GM21737 (cell line): ENCODE data around the gene RS1.
A peak's percentile ranks its signal among the peaks of the same experiment; 100 is the strongest.

Experiments
- ATAC-seq: cut with Tn5 transposase; IDR thresholded peaks from one replicate; pipeline ENCODE4 v1.9.1; 2021; ENCODE audit warnings: mild to moderate bottlenecking, moderate library complexity; ENCODE audit not compliant: unreplicated experiment

The RS1 gene

GRCh38 chrX:18674417-18674787 lies 2.5 kb upstream of the RS1 start:
- ATAC-seq: peak; percentile 44

GRCh38 chrX:18668071-18668835 lies 3.7 kb downstream of the RS1 start:
- ATAC-seq: no peak

GRCh38 chrX:18666614-18667013 lies 5.3 kb downstream of the RS1 start:
- no peak for ATAC-seq

GRCh38 chrX:18664947-18665346 lies 7.0 kb downstream of the RS1 start:
- no peak for ATAC-seq

DNA sequence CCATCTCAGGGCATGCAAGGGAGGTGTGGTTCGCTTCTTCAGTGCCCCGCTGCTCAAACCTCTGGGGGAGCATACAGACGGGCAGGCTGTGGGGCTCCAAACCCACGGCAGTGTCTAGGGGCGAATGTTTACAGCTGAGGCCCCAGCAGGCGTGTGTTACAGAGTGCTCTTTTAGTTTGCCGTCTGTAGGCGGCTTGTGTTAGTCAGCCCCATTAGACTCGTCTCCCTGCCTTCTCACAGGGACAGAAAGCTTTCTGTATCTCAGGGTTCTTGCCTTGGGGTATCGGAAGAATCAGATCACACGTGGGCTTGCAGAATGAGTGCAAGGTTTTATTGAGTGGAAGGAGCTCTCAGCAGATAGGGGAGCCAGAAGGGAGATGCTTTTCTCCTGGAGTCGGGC lies 10.6 kb downstream of the RS1 start:
- ATAC-seq: no peak

DNA sequence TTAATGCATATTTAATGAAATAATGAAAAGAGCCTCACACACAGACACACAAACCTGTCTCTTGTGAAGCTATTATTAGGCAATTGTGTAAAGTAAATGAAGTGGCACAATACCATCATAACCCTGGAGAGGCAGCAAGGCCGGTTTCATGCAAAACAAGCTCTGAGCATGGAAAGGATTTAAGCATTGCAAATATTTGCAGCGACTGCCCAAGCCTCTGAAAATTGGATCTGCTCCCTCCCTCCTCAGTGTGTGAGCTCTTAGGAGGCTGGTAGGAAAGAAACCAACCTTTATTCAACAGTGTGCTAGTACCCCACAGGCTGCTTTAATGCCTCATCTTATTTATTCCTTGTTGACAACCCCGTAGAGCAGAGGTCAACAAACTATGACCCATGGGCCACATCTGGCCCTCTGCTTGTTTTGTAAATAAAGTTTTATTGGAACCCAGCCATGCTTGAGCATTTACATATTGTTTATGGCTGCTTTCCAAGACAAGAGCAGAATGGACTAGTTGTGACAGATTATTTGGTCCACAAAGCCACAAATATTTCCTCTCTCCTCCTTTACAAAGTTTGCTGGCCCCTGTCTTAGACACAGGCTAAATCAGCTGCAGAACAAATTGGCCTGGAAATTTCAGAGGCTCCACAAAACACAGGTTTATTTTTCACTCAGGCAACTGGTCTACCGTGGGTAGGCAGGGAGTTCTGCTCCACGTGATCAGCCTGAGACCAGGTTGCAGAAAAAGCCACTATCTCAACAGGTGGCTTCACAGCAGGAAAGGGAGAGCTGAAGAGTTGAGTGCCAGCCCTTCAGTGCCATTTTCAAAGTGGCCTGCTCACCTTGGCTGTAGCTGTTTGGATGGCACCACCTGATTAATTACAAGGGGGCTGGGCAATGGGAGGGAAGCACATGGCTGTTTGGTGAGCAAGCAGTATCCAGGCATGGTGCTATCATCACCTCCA lies 16.8 kb downstream of the RS1 start:
- ATAC-seq: no peak

- no peak for ATAC-seq
These were observed 19.3 kb downstream of the RS1 start for GRCh38 chrX:18652636-18653035.

DNA sequence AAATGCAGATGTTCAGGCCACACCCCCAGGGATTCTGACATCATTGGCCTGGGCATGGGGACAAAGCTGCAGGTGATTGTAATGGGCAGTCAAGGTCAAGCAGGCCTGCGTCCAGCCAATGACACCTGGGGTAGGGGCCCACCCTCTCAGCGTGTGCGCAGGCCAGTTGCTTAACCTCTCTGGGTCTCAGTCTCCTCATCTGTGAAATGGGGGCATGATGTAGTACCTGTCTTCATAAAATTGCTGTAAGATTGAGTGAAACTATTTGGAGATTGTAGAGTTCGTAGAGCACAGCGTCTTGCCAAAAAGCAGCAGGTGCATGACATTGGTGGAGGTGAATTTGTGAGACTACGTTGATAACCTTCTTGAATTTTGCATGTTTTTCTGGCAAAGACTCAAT lies 21.2 kb downstream of the RS1 start:
- ATAC-seq: no peak

GRCh38 chrX:18649498-18649951 lies 22.4 kb downstream of the RS1 start:
- ATAC-seq: no peak

DNA sequence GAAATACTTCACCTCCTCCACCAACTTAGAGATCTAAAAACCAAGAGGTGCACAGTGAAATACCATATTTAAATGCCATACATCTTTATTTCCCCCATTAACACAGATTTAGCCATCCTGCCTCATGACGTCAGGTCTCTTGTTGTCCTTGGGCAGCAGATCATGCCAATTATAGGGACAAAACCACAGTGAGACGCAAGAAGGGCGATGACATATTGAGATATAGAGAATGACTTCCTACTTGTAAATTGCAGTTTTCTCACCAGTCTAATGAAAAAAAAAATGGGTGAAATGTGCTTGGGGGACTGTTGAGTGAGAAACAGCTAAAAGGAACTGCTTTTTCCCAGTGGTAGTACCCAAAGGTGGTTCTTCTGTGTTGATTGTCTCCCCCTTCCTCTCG lies 24.3 kb downstream of the RS1 start:
- ATAC-seq: no peak

- no peak for ATAC-seq
These were observed 28.1 kb downstream of the RS1 start for GRCh38 chrX:18643853-18644252.

- no peak for ATAC-seq
These were observed 28.7 kb downstream of the RS1 start for GRCh38 chrX:18643243-18643642.

- no peak for ATAC-seq
These were observed 31.2 kb downstream of the RS1 start for GRCh38 chrX:18640686-18641085.

DNA sequence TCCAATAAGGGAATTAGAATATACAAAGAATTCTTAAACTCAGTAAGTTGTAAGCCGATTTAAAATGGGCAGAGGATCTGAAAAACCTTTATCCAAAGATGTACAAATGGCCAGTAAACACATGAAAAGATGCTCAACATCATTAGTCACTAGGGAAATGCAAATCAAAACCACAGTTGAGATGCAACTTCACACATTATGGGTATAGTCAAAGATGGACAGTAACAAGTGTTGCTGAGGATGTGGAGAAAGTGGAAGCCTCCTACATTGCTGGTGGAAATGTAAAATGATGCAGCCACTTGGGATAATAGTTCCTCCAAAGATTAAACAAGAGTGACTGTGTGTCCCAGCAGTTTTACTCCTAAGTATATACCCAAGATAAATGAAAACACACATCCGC lies 32.6 kb downstream of the RS1 start:
- no peak for ATAC-seq

DNA sequence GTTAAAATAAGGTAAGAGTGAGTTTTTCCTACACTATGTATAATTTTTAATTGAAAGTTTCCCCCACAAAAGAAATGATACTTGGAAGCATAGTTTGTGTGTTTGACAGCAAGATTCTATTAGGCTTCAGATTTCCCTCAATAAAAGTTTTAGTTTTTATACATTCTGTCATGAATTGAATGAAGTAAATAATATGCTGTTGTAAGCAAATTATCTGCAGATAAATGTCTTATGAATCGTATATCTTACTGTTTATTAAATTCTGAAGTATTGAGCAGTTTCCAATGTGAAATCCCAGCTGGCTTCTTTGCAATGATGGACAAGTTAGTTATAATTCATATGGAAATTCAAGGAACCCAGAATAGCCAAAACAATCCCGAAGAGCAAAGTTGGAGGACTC lies 33.5 kb downstream of the RS1 start:
- no peak for ATAC-seq

- no peak for ATAC-seq
These were observed 41.0 kb downstream of the RS1 start for GRCh38 chrX:18630934-18631333.

GRCh38 chrX:18624599-18624998 lies 47.3 kb downstream of the RS1 start:
- ATAC-seq: no peak

GRCh38 chrX:18620349-18620748 lies 51.6 kb downstream of the RS1 start:
- no peak for ATAC-seq

GRCh38 chrX:18619288-18619687 lies 52.6 kb downstream of the RS1 start:
- no peak for ATAC-seq

DNA sequence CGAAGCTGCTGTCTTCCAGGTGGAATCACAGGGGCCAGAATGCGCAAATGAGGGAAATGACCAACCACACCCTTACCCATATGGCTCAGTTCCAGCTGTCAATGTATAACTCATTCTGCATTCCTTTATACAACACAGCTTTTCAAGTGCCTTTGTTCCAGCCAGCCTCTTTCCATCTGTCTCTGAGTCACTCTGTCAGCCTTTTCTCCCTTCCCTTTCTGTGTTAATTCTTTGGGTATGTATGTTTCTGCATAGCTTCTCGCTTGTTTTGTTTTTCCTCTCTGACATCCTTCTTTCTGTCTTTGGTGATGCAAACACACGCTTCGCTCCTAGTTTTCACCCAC lies 54.5 kb downstream of the RS1 start:
- ATAC-seq: no peak

GRCh38 chrX:18616688-18617406 lies 55.1 kb downstream of the RS1 start:
- no peak for ATAC-seq
